ENCODE results near the gene CLIP1.
"Not testable (repeated sequence)": the region's sequence is repeated elsewhere in the genome, so short reads cannot be mapped to it uniquely, and the experiment has no call there.

The CLIP1 gene

GRCh38 chr12:122449317-122449716 lies 26.8 kb upstream of the CLIP1 start:
- peak; percentile 22 for DNase-seq (ENCODE audit: low read depth)
- no peak for TF ChIP-seq CTCF (IDR thresholded peaks at IDR 0.05; ENCODE audit: control insufficient read depth, extremely low read depth, insufficient read depth)
- H3K4me3 ChIP-seq (ENCODE audit: low read depth, low read length): no peak overlapping the region

- DNase-seq (ENCODE audit: low read depth); H3K4me3 ChIP-seq (ENCODE audit: low read depth, low read length): not testable (repeated sequence)
Observed at GRCh38 chr12:122447825-122448224, 25.4 kb upstream of the CLIP1 start.

GRCh38 chr12:122446390-122446789 lies 23.9 kb upstream of the CLIP1 start:
- DNase-seq (ENCODE audit: low read depth): not testable (repeated sequence)

GRCh38 chr12:122444071-122444470 lies 21.6 kb upstream of the CLIP1 start:
- H3K4me3 ChIP-seq (ENCODE audit: low read depth, low read length); DNase-seq (ENCODE audit: low read depth): not testable (repeated sequence)

More at GRCh38 chr12:122446390-122446789, 23.9 kb upstream of the CLIP1 start:
- H3K4me3 ChIP-seq (ENCODE audit: low read depth, low read length): not testable (repeated sequence)

GRCh38 chr12:122438822-122439221 lies 16.4 kb upstream of the CLIP1 start:
- not testable (repeated sequence) for DNase-seq (ENCODE audit: low read depth); H3K4me3 ChIP-seq (ENCODE audit: low read depth, low read length)

GRCh38 chr12:122437656-122438121 lies 15.2 kb upstream of the CLIP1 start:
- no peak for TF ChIP-seq CTCF (IDR thresholded peaks at IDR 0.05; ENCODE audit: control insufficient read depth, extremely low read depth, insufficient read depth)
- H3K4me3 ChIP-seq (ENCODE audit: low read depth, low read length): no peak overlapping the region
- DNase-seq (ENCODE audit: low read depth): no peak

GRCh38 chr12:122435186-122435585 lies 12.7 kb upstream of the CLIP1 start:
- no peak for TF ChIP-seq CTCF (IDR thresholded peaks at IDR 0.05; ENCODE audit: control insufficient read depth, extremely low read depth, insufficient read depth)
- DNase-seq (ENCODE audit: low read depth): no peak
- no peak overlapping the region for H3K4me3 ChIP-seq (ENCODE audit: low read depth, low read length)

- H3K4me3 ChIP-seq (ENCODE audit: low read depth, low read length); DNase-seq (ENCODE audit: low read depth): not testable (repeated sequence)
Observed at GRCh38 chr12:122429043-122429442, 6.6 kb upstream of the CLIP1 start.

- no peak for DNase-seq (ENCODE audit: low read depth)
- no peak for TF ChIP-seq CTCF (IDR thresholded peaks at IDR 0.05; ENCODE audit: control insufficient read depth, extremely low read depth, insufficient read depth)
- no peak overlapping the region for H3K4me3 ChIP-seq (ENCODE audit: low read depth, low read length)
Observed at GRCh38 chr12:122427403-122427802, 4.9 kb upstream of the CLIP1 start.
